ENCODE results near the gene IDI2. TPM values are rescaled to one million over a fixed set of nuclear protein-coding genes. Genes with fewer than 3 reads are reported as not detected.

The IDI2 gene
- total RNA-seq, 1 donor: not detected

GRCh38 chr10:986137-986825 is 39.4 kb downstream of the IDI2 start:
- H3K4me1 ChIP-seq (ENCODE audit: insufficient read depth, low read length): peaks cover 27% of the 10 kb centered on the region
- H3K4me3 ChIP-seq (ENCODE audit: low read length): no peak overlapping the region
- H3K27me3 ChIP-seq (ENCODE audit: insufficient read depth, low read length): no peaks in the 10 kb centered on the region
- no peaks in the 10 kb centered on the region for H3K9me3 ChIP-seq (ENCODE audit: low read depth, low read length)

GRCh38 chr10:985361-985760 is 40.3 kb downstream of the IDI2 start:
- no peak overlapping the region for H3K4me3 ChIP-seq (ENCODE audit: low read length)
- no peaks in the 10 kb centered on the region for H3K27me3 ChIP-seq (ENCODE audit: insufficient read depth, low read length)
- H3K9me3 ChIP-seq (ENCODE audit: low read depth, low read length): no peaks in the 10 kb centered on the region
- peaks cover 22% of the 10 kb centered on the region for H3K4me1 ChIP-seq (ENCODE audit: insufficient read depth, low read length)

- peaks cover 3% of the 10 kb centered on the region for H3K9me3 ChIP-seq (ENCODE audit: low read depth, low read length)
- H3K27me3 ChIP-seq (ENCODE audit: insufficient read depth, low read length): no peaks in the 10 kb centered on the region
- H3K4me3 ChIP-seq (ENCODE audit: low read length): no peak overlapping the region
- H3K4me1 ChIP-seq (ENCODE audit: insufficient read depth, low read length): peaks cover 14% of the 10 kb centered on the region
Measured at GRCh38 chr10:983971-984655, 41.5 kb downstream of the IDI2 start.

GRCh38 chr10:983401-983800 is 42.3 kb downstream of the IDI2 start:
- peaks cover 10% of the 10 kb centered on the region for H3K9me3 ChIP-seq (ENCODE audit: low read depth, low read length)
- peaks cover 10% of the 10 kb centered on the region for H3K4me1 ChIP-seq (ENCODE audit: insufficient read depth, low read length)
- no peak overlapping the region for H3K4me3 ChIP-seq (ENCODE audit: low read length)
- no peaks in the 10 kb centered on the region for H3K27me3 ChIP-seq (ENCODE audit: insufficient read depth, low read length)

- Histone ChIP-seq H3K9me3 (ENCODE audit: low read depth, low read length) (peaks cover 14% of the 10 kb centered on the region), H3K27me3 (ENCODE audit: insufficient read depth, low read length) (no peaks in the 10 kb centered on the region), H3K4me1 (ENCODE audit: insufficient read depth, low read length) (no peaks in the 10 kb centered on the region), H3K4me3 (ENCODE audit: low read length) (no peak overlapping the region)
Measured at GRCh38 chr10:980468-981093, 45.1 kb downstream of the IDI2 start.

- H3K4me1 ChIP-seq (ENCODE audit: insufficient read depth, low read length): no peaks in the 10 kb centered on the region
- H3K27me3 ChIP-seq (ENCODE audit: insufficient read depth, low read length): no peaks in the 10 kb centered on the region
- H3K4me3 ChIP-seq (ENCODE audit: low read length): no peak overlapping the region
- H3K9me3 ChIP-seq (ENCODE audit: low read depth, low read length): peaks cover 14% of the 10 kb centered on the region
Measured at GRCh38 chr10:978826-979421, 46.7 kb downstream of the IDI2 start.

- H3K9me3 ChIP-seq (ENCODE audit: low read depth, low read length): peaks cover 14% of the 10 kb centered on the region
- no peaks in the 10 kb centered on the region for H3K27me3 ChIP-seq (ENCODE audit: insufficient read depth, low read length)
- H3K4me3 ChIP-seq (ENCODE audit: low read length): no peak overlapping the region
- H3K4me1 ChIP-seq (ENCODE audit: insufficient read depth, low read length): peaks cover 3% of the 10 kb centered on the region
Measured at GRCh38 chr10:976316-976715, 49.3 kb downstream of the IDI2 start.

GRCh38 chr10:974785-975074 is 50.9 kb downstream of the IDI2 start:
- Histone ChIP-seq H3K9me3 (ENCODE audit: low read depth, low read length) (peaks cover 14% of the 10 kb centered on the region), H3K27me3 (ENCODE audit: insufficient read depth, low read length) (no peaks in the 10 kb centered on the region), H3K4me1 (ENCODE audit: insufficient read depth, low read length) (peaks cover 10% of the 10 kb centered on the region), H3K4me3 (ENCODE audit: low read length) (no peak overlapping the region)

- Histone ChIP-seq H3K9me3 (ENCODE audit: low read depth, low read length) (peaks cover 12% of the 10 kb centered on the region), H3K4me1 (ENCODE audit: insufficient read depth, low read length) (peaks cover 10% of the 10 kb centered on the region), H3K4me3 (ENCODE audit: low read length) (no peak overlapping the region), H3K27me3 (ENCODE audit: insufficient read depth, low read length) (no peaks in the 10 kb centered on the region)
Measured at GRCh38 chr10:974038-974784, 51.4 kb downstream of the IDI2 start.

GRCh38 chr10:972763-973162 is 52.9 kb downstream of the IDI2 start:
- Histone ChIP-seq H3K4me1 (ENCODE audit: insufficient read depth, low read length) (peaks cover 10% of the 10 kb centered on the region), H3K27me3 (ENCODE audit: insufficient read depth, low read length) (no peaks in the 10 kb centered on the region), H3K9me3 (ENCODE audit: low read depth, low read length) (no peaks in the 10 kb centered on the region), H3K4me3 (ENCODE audit: low read length) (no peak overlapping the region)

- no peaks in the 10 kb centered on the region for H3K9me3 ChIP-seq (ENCODE audit: low read depth, low read length)
- H3K4me1 ChIP-seq (ENCODE audit: insufficient read depth, low read length): peaks cover 10% of the 10 kb centered on the region
- no peaks in the 10 kb centered on the region for H3K27me3 ChIP-seq (ENCODE audit: insufficient read depth, low read length)
- H3K4me3 ChIP-seq (ENCODE audit: low read length): no peak overlapping the region
Measured at GRCh38 chr10:971613-972012, 54.0 kb downstream of the IDI2 start.

- no peaks in the 10 kb centered on the region for H3K9me3 ChIP-seq (ENCODE audit: low read depth, low read length)
- H3K27me3 ChIP-seq (ENCODE audit: insufficient read depth, low read length): no peaks in the 10 kb centered on the region
- H3K4me1 ChIP-seq (ENCODE audit: insufficient read depth, low read length): peaks cover 10% of the 10 kb centered on the region
- H3K4me3 ChIP-seq (ENCODE audit: low read length): no peak overlapping the region
Measured at GRCh38 chr10:971150-971542, 54.5 kb downstream of the IDI2 start.

GRCh38 chr10:970311-971149 is 55.1 kb downstream of the IDI2 start:
- H3K9me3 ChIP-seq (ENCODE audit: low read depth, low read length): no peaks in the 10 kb centered on the region
- peaks cover 10% of the 10 kb centered on the region for H3K4me1 ChIP-seq (ENCODE audit: insufficient read depth, low read length)
- H3K4me3 ChIP-seq (ENCODE audit: low read length): no peak overlapping the region
- no peaks in the 10 kb centered on the region for H3K27me3 ChIP-seq (ENCODE audit: insufficient read depth, low read length)

- Histone ChIP-seq H3K27me3 (ENCODE audit: insufficient read depth, low read length) (no peaks in the 10 kb centered on the region), H3K9me3 (ENCODE audit: low read depth, low read length) (no peaks in the 10 kb centered on the region), H3K4me3 (ENCODE audit: low read length) (no peak overlapping the region), H3K4me1 (ENCODE audit: insufficient read depth, low read length) (peaks cover 10% of the 10 kb centered on the region)
Measured at GRCh38 chr10:969473-970150, 56.0 kb downstream of the IDI2 start.

Measured in mononuclear cell (primary cell).